NCI-H2107 treated with DMSO at 0.1 percent for 48 hours (cell line): ENCODE results near the gene QKI.

Experiments used
- DNase-seq: peaks from one replicate; lab custom pipeline; 2025; ENCODE audit not compliant: unreplicated experiment; lab: John Stamatoyannopoulos, UW

The QKI gene

GRCh38 chr6:163391985-163392384 lies 22.5 kb upstream of the QKI start:
- DNase-seq: no peak

GRCh38 chr6:163392533-163392932 lies 22.0 kb upstream of the QKI start:
- no peak for DNase-seq

DNA sequence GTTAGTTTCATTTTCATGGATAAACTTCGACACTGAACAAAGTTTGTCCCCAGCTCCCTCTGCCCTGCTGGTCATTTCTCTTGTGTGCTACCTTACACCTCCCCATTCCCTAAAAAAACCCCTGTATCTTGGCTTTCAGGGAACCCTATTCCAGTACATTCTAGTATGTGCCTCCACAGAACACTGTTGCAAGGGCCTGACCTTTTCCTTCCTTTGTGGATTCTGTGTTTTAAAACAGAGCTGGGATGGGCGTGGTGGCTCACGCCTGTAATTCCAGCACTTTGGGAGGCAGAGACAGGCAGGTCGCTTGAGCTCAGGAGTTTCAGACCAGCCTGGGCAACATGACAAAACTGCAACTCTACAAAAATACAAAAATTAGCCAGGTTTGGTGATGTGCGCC lies 20.6 kb upstream of the QKI start:
- DNase-seq: no peak

GRCh38 chr6:163394659-163395058 lies 19.9 kb upstream of the QKI start:
- no peak for DNase-seq

DNA sequence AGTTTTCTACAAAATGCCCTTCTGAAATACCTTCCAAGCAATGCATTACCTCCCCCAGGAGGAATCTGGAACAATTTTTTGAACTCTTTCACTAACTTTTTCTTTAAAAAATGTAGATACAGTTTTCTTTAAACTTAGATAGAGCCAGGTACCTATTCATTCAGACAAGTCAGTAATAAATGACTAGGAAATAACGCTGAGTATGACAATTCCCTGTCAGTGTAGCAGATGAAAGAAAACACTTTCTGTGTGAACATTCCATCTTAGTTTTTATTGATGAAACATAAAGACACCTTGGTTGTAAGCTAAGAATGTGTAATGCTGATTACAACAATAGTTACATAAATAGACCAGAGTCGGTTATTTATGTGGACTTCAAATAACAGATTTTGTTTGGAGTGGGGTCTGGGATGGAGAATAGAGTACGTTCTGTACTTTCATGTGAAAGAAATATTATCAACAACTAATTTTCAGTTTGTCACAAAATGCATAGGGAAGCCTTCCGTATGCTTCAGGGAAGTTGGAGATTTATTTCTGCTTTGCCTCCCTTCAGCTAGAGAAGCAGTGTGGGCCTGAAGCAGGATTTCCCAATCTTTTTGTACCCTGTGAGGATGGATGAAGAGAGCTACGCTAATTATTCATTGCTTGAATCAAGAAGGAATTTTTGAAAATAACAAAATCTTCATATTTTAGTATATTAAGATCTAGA lies 19.2 kb upstream of the QKI start:
- no peak for DNase-seq

DNA sequence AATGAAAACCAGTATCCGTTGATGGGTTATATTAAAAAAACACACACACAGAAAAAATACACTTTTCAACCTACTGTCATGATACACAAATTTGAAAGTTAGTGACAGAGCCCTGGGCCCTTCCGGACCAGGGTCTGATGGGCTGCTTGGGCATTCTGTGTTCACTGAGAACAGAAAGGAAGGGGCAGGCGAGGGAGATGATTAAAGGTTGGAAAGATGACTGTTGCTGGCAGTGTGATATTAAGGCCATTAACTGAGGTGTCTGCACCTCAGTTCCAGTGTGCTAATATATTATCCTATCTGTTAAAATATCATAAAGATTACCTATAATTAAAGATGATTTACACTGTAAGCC lies 18.7 kb upstream of the QKI start:
- DNase-seq: no peak

DNA sequence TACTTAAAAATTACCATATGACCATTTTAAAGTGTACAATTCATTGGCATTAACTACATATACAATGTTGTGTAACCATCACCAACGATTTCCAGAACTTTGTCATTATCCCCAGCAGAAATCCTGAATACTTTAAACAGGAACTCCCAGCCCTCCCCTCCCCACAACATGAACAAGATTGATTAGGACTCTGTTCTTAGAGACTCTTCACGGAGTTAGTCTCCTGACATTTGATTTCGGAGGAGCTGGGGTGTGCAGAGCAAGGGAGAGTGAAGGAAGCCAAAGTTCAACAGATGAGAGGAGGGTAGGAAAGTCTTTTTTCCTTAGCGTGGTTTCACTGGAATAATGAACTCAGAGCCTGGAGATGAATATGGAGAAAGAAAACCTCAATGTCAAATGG lies 17.2 kb upstream of the QKI start:
- no peak for DNase-seq

- no peak for DNase-seq
Measured at GRCh38 chr6:163398115-163398514, 16.4 kb upstream of the QKI start.

DNA sequence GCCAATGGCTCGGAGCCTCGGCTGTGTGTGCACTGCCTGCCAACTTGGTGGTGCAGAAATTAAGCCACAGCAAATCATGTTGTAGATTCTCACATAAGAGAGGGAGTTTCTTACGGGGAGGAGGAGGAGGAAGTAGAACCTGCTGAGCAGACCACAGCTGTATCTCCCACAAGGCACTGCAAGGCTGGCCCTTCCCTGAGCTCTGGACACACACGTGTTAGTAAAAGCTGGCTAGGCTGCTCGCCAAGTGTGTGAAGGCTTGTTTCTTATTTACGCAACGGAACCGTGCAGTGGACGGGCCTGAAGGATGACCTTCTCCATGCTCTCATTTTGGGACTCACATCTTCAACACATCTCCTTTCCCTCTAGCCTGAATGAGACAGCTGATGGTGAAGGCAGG lies 15.7 kb upstream of the QKI start:
- DNase-seq: no peak

DNA sequence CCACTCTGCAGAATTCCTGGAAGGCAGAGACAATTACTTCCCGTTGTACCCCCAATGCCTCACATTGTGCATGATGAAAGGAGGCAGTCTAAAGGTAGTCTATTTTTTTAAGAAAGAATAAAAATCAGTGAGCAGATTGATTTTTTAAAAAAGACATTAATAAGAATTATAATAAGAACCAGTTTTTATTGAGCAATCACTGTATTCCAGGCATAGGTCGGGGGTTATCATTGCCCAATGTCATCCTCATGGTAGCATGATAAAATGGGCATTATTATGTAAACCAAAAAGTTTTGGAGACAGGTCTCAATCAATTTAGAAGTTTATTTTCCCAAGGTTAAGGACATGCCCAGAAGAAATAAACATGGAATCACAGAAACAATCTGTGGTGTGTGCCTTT lies 14.0 kb upstream of the QKI start:
- DNase-seq: no peak

DNA sequence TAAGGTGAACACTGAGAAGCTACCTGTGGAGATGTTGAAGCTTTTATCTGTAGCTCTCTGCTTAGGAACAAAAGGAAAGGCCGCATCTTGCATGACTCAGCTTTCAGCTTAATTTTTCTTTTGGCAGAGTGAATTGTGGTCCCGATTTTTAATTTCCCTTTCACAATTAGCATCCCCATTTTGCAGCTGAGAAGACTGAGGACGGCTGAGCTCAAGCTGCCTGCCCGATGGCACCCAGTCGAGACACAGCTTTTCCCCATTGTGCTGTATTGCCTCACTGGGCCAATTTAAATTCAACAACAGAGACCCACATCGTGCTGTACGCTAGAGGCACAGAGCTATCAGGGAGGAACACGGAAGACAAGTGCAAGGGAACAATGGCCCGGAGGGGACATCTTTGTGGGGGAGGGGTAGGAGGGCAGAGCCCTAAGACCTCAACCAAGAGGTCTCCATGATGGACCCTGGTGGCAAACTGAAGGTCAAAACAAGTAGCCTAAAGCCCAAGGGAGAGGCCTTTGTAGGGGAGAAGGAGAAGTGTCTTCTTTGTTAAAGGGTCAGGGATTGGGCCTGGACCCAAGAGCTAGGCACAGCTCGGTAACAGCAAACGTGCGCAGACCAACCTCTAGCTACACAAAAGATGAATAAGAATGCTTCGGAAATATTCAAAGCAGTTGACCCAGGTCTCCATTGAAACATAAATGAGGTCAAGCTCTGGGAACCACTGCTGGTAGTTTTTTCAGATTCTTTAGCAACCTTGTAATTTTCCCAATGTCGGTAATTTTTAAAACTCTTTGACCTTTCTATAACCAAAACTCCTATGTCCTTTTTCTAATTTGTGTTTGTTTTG lies 13.3 kb upstream of the QKI start:
- DNase-seq: no peak

GRCh38 chr6:163402616-163403015 lies 11.9 kb upstream of the QKI start:
- DNase-seq: no peak

DNA sequence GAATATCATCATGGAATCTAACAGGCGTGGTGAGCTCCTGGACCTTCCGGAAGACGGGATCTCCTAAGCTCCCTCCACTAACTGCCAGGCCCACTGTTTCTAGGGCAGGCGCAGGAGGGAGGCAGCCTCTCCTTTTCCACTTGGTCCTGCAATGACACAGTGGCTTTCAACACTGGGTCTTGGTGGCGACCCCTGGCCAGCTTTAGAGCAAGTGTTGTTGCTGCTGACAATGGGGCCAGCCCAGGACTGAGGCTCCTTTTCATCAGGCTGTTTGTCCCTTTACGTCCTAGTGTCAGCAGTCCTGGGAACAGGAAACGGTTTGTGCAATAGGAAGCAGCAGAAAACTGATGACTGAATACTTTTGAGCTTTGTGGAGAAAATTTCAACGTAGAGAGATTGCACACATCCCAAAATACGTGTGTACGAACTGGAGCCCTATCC lies 9.7 kb upstream of the QKI start:
- no peak for DNase-seq

GRCh38 chr6:163405412-163406309 lies 8.9 kb upstream of the QKI start:
- no peak for DNase-seq

DNA sequence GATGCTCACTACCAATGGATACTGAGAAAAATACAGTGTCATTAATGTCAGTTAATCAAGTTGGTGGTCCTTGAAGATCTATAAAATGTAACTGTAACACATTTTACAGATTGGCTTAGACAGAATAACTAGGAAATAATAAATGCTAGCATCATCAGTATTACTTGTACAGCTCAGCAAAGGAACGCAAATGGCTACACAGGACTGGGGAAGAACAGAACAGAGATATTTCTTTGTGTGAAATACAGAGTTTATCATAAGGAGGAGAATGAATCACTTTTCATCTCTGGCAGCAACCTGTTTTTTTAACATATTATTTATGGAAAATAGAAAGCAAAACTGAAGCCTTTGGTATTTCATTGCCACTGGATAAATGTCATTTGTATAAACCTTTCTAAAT lies 8.2 kb upstream of the QKI start:
- DNase-seq: no peak

GRCh38 chr6:163406830-163407229 lies 7.7 kb upstream of the QKI start:
- DNase-seq: no peak

DNA sequence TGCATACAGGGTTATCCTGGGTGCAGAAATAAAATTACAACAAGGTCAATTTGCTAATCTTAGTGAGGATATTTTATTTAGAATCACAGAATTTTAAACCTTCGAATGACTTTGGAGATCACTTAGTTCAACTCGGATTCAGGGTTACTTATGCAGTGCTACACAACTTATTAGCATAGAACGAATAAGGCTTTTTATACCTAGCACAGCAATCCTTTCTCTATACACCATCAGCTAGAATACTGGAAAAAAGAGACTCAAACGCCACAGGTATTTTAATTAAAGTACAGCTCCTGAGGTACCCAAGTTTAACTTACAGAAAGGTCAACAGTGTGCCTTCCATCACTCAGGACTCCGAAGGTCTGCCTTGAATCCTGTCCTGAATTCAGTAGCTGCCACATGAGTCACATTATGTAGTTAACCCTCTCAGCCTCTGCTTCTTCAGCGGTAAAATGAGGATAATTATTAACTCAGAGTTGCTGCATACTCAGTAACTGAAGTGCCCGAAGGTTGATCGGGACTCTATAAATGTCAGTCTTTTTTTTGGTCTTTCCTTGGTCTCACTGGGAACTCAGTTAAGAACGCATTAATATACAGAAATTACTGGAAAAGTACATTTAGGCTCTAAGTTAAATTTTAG lies 6.0 kb upstream of the QKI start:
- DNase-seq: no peak

GRCh38 chr6:163409712-163410111 lies 4.8 kb upstream of the QKI start:
- no peak for DNase-seq

DNA sequence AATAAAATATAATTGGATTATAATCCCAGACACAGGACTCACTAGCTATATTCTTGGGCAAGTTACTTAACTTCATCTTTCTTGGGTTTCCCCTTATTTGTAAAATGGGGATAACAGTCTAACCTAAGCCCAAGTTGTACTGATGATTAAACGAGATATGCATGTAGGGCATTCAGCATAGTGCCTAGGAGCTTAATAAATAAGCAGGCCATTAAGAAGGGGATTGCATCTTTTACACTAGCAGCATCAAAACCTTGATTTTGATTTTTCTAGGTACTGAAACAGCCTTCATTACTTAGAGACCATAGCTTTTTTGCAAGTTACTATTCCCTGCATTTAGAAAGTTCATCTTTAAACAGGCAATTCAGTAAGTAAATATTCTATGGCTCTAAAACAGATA lies 2.2 kb upstream of the QKI start:
- no peak for DNase-seq

- no peak for DNase-seq
Measured at GRCh38 chr6:163412801-163413344, 1.6 kb upstream of the QKI start.
